ENCODE measurements around the gene COASY. TPM values are rescaled to one million over a fixed set of nuclear protein-coding genes. Genes with fewer than 3 reads are reported as not detected.
"Not testable (repeated sequence)": the region's sequence is repeated elsewhere in the genome, so short reads cannot be mapped to it uniquely, and the experiment has no call there.

COASY gene
- total RNA-seq, 2 experiments from 2014 or later = 42.9 to 123 TPM

DNA sequence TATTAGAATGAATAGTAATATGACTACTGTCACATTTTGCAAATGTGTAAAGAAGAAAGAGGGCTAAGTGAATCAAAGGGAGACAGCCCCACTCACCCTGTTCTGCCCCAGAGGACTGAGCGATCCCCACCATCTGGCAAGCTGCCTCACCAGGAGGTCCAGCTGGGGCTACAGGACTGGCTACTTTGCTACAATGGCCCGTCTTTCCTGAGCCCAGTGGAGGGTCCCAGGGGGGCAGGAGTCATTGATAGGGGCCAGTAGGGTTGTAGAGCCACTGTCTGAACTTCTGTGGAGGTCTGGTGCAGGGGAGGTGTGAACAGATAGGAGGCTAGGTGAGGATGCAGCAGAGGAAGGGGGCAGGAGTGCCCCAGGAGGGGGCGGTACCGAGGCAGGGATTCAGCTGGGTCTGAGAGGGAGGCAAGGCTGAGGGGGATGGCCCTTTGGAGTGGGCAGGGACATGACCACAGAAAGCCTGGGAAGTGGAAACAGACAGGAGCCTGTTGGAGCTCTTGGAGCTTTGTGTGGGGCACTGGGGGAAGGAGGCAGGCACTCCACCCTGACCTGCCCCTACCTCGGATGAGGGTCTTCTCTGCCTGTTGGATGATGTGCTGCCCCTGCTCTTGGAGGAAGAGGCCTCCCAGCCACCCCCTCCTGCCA is 5.9 kb upstream of the COASY start:
- H3K27ac ChIP-seq (ENCODE audit: low read depth, low read length, poor library complexity, severe bottlenecking); DNase-seq (ENCODE audit: low spot score); intact Hi-C loops (cut with micrococcal nuclease; ENCODE audit: unreplicated experiment); H4K20me1 ChIP-seq (ENCODE audit: insufficient read depth, low read length); H3K79me2 ChIP-seq (ENCODE audit: insufficient read depth, low read depth, low read length); H3K36me3 ChIP-seq (ENCODE audit: insufficient read depth, low read length); H3K9me3 ChIP-seq (ENCODE audit: low read length); H2AFZ ChIP-seq (ENCODE audit: low read length); POLR2A ChIA-PET; BruUV-seq (replicated peaks); H3K9me2 ChIP-seq (ENCODE audit: insufficient read depth, low read length); CTCF ChIA-PET (ENCODE audit: unreplicated experiment); H3K4me3 ChIP-seq (ENCODE audit: low read depth, low read length, poor library complexity, severe bottlenecking): not testable (repeated sequence)
- TF ChIP-seq, protein P1, sequence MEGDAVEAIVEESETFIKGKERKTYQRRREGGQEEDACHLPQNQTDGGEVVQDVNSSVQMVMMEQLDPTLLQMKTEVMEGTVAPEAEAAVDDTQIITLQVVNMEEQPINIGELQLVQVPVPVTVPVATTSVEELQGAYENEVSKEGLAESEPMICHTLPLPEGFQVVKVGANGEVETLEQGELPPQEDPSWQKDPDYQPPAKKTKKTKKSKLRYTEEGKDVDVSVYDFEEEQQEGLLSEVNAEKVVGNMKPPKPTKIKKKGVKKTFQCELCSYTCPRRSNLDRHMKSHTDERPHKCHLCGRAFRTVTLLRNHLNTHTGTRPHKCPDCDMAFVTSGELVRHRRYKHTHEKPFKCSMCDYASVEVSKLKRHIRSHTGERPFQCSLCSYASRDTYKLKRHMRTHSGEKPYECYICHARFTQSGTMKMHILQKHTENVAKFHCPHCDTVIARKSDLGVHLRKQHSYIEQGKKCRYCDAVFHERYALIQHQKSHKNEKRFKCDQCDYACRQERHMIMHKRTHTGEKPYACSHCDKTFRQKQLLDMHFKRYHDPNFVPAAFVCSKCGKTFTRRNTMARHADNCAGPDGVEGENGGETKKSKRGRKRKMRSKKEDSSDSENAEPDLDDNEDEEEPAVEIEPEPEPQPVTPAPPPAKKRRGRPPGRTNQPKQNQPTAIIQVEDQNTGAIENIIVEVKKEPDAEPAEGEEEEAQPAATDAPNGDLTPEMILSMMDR (conservative IDR thresholded peaks at IDR 0.05; ENCODE audit: low read length) = peak; percentile 52
- H3K4me2 ChIP-seq (ENCODE audit: low read length) = peak overlapping the region; percentile 26
- H3K4me1 ChIP-seq (ENCODE audit: insufficient read depth, low read length, poor library complexity, severe bottlenecking) = peaks cover 29% of the 10 kb centered on the region

DNA sequence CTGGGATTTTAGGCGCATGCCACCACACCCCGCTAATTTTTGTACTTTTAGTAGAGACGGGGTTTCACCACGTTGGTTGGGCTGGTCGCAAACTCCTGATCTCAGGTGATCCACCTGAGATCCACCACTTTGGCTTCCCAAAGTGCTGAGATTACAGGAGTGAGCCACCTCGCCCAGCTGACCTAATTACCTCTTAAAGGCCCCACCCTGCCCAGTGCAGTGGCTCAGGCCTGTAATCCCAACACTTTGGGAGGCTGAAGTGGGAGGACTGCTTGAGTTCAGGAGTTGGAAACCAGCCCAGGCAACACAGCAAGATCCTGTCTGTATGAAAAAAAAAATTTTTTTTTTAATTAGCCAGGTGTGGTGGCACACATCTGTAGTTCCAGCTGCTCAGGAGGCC is 2.9 kb upstream of the COASY start:
- peaks cover 38% of the 10 kb centered on the region for H3K4me1 ChIP-seq (ENCODE audit: insufficient read depth, low read length, poor library complexity, severe bottlenecking)
- no peaks in the 10 kb centered on the region for H3K9me3 ChIP-seq (ENCODE audit: low read length)
- no peak overlapping the region for H2AFZ ChIP-seq (ENCODE audit: low read length)
- no peak overlapping the region for H3K4me2 ChIP-seq (ENCODE audit: low read length)
- no TSS peak for BruUV-seq (replicated peaks)
- no peaks in the 10 kb centered on the region for H4K20me1 ChIP-seq (ENCODE audit: insufficient read depth, low read length)
- no peak for TF ChIP-seq EZH2phosphoT487 (IDR thresholded peaks at IDR 0.05; ENCODE audit: borderline replicate concordance, low read depth, low read length)
- TF ChIP-seq, protein P1 (conservative IDR thresholded peaks at IDR 0.05; ENCODE audit: low read length) = no peak
- ChIA-PET POLR2A (no interaction called here), CTCF (ENCODE audit: unreplicated experiment) (no interaction called here)
- peaks cover 12% of the 10 kb centered on the region for H3K36me3 ChIP-seq (ENCODE audit: insufficient read depth, low read length)
- DNase-seq (ENCODE audit: low spot score) = no peak
- H3K79me2 ChIP-seq (ENCODE audit: insufficient read depth, low read depth, low read length) = peaks cover 25% of the 10 kb centered on the region
- no peak overlapping the region for H3K4me3 ChIP-seq (ENCODE audit: low read depth, low read length, poor library complexity, severe bottlenecking)
- no peak overlapping the region for H3K27ac ChIP-seq (ENCODE audit: low read depth, low read length, poor library complexity, severe bottlenecking)
- intact Hi-C loops (cut with micrococcal nuclease; ENCODE audit: unreplicated experiment) = no loop called here
- H3K9me2 ChIP-seq (ENCODE audit: insufficient read depth, low read length) = no peaks in the 10 kb centered on the region

DNA sequence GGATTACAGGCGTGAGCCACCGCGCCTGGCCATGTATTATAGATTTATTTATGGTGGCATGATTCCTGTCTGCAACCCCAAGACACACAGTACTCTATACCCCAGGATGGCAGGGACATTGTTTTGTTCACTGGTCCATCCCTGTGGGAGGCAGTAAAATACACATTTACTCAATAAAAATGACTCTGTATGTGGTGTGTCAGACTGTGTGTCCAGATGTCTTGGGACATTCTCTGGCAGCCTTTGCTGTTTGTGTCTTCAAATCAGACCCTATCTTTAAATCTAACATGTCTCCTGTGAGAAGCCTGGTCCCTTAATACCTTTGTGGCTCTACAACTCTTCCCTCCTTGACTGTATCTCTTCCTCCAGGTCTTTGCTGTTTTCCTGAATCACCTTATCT is 1.7 kb upstream of the COASY start:
- ChIA-PET POLR2A (interaction anchor here (0.7 kb wide), 1 partner anchor 383 kb away, joined by 8 read pairs; no protein-coding TSS in a partner anchor), CTCF (ENCODE audit: unreplicated experiment) (no interaction called here)
- Histone ChIP-seq H4K20me1 (ENCODE audit: insufficient read depth, low read length) (no peaks in the 10 kb centered on the region), H3K4me2 (ENCODE audit: low read length) (no peak overlapping the region), H3K27ac (ENCODE audit: low read depth, low read length, poor library complexity, severe bottlenecking) (no peak overlapping the region), H3K9me2 (ENCODE audit: insufficient read depth, low read length) (no peaks in the 10 kb centered on the region), H2AFZ (ENCODE audit: low read length) (no peak overlapping the region), H3K4me1 (ENCODE audit: insufficient read depth, low read length, poor library complexity, severe bottlenecking) (peaks cover 36% of the 10 kb centered on the region), H3K79me2 (ENCODE audit: insufficient read depth, low read depth, low read length) (peaks cover 25% of the 10 kb centered on the region), H3K9me3 (ENCODE audit: low read length) (no peaks in the 10 kb centered on the region), H3K4me3 (ENCODE audit: low read depth, low read length, poor library complexity, severe bottlenecking) (no peak overlapping the region), H3K36me3 (ENCODE audit: insufficient read depth, low read length) (peaks cover 24% of the 10 kb centered on the region)
- TF ChIP-seq, protein P1 (conservative IDR thresholded peaks at IDR 0.05; ENCODE audit: low read length) = no peak
- intact Hi-C loops (cut with micrococcal nuclease; ENCODE audit: unreplicated experiment) = no loop called here
- no peak for DNase-seq (ENCODE audit: low spot score)
- BruUV-seq (replicated peaks) = no TSS peak
